Measurements from ENCODE around the gene CD300LG. TPM values are rescaled to one million over a fixed set of nuclear protein-coding genes. Genes with fewer than 3 reads are reported as not detected.

Gene CD300LG
- polyA plus RNA-seq, 1 donor, result 0.70 TPM

GRCh38 chr17:43905985-43906852, 59.2 kb downstream of the CD300LG start:
- DNase-seq, result peak; percentile 77

- DNase-seq, result no peak
Measured at GRCh38 chr17:43906951-43907424, 60.0 kb downstream of the CD300LG start.

GRCh38 chr17:43907425-43907981, 60.5 kb downstream of the CD300LG start, which contains the start of gene MPP2:
MPP2 (minus strand) TSS chr17:43907536; CDS start chr17:43904460, 3,076 bp downstream.
- DNase-seq, result peak; percentile 88

- peak; percentile 68 for DNase-seq
Measured at GRCh38 chr17:43907998-43908721, 61.2 kb downstream of the CD300LG start.

- DNase-seq, result no peak
Measured at GRCh38 chr17:43909537-43910231, 62.7 kb downstream of the CD300LG start.

- DNase-seq, result no peak
Measured at GRCh38 chr17:43911904-43912303, 64.9 kb downstream of the CD300LG start.

GRCh38 chr17:43912635-43913304, 65.8 kb downstream of the CD300LG start:
- DNase-seq, result no peak

Other genes starting within 250 kb of the CD300LG start
- gene MEOX1, start 185.3 kb upstream of the CD300LG start, polyA plus RNA-seq (ENCODE audit: insufficient read length), result 15.5 TPM
- gene SOST, start 88.4 kb upstream of the CD300LG start, polyA plus RNA-seq (ENCODE audit: insufficient read length), result 30.9 TPM
- 58.5 TPM for gene DUSP3, start 68.2 kb upstream of the CD300LG start, polyA plus RNA-seq (ENCODE audit: insufficient read length)
- gene CFAP97D1, start 66.7 kb upstream of the CD300LG start, polyA plus RNA-seq (ENCODE audit: insufficient read length), result 0.10 TPM
- 13.6 TPM for gene MPP3, start 14.0 kb upstream of the CD300LG start, polyA plus RNA-seq (ENCODE audit: insufficient read length)
- 6.4 TPM for gene MPP2, start 60.4 kb downstream of the CD300LG start, polyA plus RNA-seq (ENCODE audit: insufficient read length)
- 0.45 TPM for gene PPY, start 95.3 kb downstream of the CD300LG start, polyA plus RNA-seq (ENCODE audit: insufficient read length)
- 0.22 TPM for gene PYY, start 106.8 kb downstream of the CD300LG start, polyA plus RNA-seq (ENCODE audit: insufficient read length)
- gene NAGS, start 157.4 kb downstream of the CD300LG start, polyA plus RNA-seq (ENCODE audit: insufficient read length), result 2.0 TPM
- gene TMEM101, start 167.8 kb downstream of the CD300LG start, polyA plus RNA-seq (ENCODE audit: insufficient read length), result 38.7 TPM
- gene LSM12, start 219.5 kb downstream of the CD300LG start, polyA plus RNA-seq (ENCODE audit: insufficient read length), result 47.4 TPM
- gene G6PC3, start 223.6 kb downstream of the CD300LG start, polyA plus RNA-seq (ENCODE audit: insufficient read length), result 69.6 TPM